Fibroblast of skin of left quadriceps (primary cell): ENCODE data around the gene MTOR.
"Not testable (repeated sequence)": the region's sequence is repeated elsewhere in the genome, so short reads cannot be mapped to it uniquely, and the experiment has no call there.

Source experiments
- DNase-seq, 2 experiments: peaks; one replicate each; pipeline ENCODE4 v3.0.0-alpha.2; 2013; ENCODE audit warnings: low read depth in 2 of 2

The MTOR gene

DNA sequence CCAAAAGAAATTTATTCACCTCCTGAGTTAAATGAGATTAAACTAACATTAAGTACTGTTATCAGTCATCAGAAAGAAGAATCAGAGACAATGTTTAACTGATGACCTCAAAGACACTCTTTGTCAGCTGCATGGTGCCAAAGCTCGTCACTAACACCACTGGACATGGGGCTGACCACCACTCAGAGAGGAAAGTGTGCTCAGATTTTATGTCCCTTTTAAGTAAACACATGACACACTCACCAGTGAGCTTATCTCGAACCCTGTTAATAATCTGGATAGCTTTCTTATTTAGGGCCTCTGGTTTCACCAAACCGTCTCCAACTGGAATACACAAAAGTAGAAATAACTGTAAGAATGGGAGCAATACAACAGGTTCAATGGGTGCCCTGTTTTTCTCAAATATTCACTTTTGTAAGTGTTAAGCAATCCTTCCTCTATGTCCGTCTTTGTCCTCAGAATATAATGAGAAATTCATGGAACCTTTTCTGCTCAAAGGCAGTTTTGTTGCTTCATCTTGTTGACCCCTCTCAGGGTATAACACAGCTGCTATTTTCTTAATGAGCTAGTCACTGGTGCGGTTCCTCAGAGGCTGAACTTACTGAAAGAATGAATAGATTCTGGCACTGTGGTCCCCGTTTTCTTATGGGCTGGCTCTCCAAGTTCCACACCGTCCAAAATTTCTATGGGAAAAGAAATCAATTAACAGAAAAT is 153.1 kb downstream of the MTOR start:
- DNase-seq: no peak

GRCh38 chr1:11107599-11107998 is 154.8 kb downstream of the MTOR start:
- no peak for DNase-seq

DNA sequence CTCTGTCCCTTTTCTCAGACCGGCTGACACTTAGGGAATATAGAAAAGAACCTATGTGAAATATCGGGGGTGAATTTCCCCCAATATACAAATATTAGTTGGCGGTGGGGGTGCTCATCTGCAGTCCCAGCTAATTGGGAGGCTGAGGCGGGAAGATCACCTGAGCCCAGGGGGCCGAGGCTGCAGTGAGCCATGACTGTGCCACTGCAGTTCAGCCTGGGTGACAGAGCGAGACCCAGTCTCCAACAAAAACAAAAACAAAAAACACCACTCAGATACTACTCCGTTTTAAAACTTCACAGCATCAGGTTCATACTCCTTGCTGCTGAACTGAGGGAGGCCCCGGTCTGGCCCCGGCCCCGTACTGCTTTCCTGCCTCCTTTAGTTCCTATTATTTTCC is 156.8 kb downstream of the MTOR start:
- DNase-seq: no peak

- no peak for DNase-seq
Measured at GRCh38 chr1:11101347-11101746, 161.0 kb downstream of the MTOR start.

- not testable (repeated sequence) for DNase-seq
Measured at GRCh38 chr1:11100806-11101205, 161.5 kb downstream of the MTOR start.

DNA sequence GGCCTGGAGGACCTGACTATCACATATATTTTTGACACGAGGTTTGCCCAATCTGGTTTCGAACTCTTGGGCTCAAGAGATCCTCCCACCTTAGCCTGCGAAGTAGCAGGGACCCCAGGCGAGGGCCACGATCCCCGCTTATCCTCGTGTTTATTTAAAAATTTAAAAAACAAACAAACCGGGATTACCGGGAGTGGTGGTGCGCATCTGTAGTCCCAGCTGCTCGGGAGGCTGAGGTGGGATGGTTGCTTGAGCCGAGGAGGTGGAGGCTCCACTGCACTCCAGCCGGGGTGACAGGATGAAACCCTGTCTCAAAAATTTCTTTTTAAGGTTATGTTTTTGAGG is 162.2 kb downstream of the MTOR start:
- no peak for DNase-seq

GRCh38 chr1:11099310-11100148 is 162.8 kb downstream of the MTOR start, which contains the start of gene EXOSC10:
Gene EXOSC10 (minus strand): TSS chr1:11099869. CDS start chr1:11099831, 38 bp downstream.
- DNase-seq: peak; percentile 74

DNA sequence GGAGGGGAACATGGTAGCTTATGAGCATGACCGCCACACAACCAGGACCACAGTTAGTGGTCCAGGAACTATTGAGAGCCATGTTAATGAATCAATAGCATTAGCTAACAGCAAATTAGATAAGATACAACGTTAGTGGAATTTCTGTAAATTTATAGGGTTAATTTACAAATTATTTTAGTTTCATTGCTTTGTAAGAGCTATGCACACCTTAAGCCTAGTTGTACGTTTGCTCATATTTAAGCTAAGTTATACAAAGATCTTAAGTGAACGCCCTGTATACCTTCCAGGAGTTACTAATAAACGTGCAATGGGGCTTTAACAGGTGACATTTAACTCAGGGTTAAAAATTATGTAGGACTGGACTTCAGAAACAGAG is 163.4 kb downstream of the MTOR start:
- DNase-seq: no peak

- DNase-seq: not testable (repeated sequence)
Measured at GRCh38 chr1:11083784-11084183, 178.6 kb downstream of the MTOR start.

DNA sequence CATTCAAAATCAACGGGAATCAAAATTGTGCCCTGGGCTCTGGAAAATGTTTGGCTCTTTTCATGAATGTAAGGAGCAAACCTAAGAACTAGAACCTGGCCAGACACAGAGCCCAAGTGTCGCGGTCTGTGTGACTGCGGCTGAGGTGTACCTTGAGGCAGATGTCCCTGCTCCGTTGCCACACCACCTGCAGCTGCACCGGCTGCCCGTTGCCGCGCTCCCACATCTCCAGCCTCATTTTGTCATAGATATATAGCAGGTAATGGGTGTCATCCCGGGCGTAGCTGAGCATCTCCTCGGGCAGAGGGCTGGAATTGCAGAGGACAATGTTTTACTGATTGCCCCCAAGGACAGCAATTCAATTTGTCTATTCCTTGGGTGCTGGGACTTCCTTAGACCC is 181.4 kb downstream of the MTOR start:
- no peak for DNase-seq

GRCh38 chr1:11078631-11079030 is 183.7 kb downstream of the MTOR start:
- peak in 1 of 2 experiments; percentile 46 for DNase-seq

DNA sequence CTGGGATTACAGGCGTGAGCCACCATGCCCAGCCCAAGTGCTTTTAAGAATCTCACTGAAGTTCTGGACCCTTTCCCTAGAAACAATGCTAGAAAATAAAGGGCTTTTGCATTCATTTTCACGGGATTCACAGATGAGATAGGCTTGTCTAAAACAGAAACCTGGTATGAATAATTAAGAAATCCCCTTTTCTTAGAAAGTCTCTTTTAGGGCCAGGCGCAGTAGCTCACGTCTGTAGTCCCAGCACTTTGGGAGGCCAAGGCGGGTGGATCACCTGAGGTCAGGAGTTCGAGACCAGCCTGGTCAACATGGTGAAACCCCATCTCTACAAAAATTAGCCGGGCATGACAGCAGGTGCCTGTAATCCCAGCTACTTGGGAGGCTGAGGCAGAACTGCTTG is 189.0 kb downstream of the MTOR start:
- not testable (repeated sequence) for DNase-seq

DNA sequence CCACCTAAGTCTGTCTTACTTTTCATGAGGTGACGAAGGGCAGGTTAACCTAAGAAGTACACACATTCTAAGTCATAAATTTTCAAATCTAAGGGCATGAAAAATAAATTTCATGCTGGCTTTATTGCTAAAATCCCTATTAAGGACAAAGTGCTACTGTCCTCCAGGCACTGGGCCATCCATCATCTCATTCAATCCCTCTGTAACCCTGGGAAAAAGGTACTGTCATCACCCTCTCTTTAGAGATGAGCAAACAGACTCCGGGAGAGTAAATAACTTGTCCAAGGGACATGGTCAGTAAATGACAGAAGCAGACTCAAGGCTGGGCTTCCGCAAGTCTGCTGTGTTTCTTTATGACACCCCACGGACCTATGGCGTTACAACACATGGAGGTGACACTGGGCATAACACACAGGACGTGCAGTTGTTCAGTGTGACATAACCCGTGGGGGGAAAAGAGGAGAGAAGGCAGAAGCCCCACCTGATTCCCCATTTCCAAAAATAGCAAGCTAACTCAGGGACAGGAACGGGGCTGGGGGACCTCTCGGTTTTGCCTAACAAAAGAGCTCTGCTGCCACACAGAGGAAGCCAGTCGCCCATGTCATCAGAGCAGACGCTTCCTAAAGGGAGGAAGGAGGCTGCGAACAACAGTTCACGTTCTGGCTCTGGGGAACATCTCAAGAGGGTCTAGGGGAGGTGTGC is 190.0 kb downstream of the MTOR start:
- DNase-seq: no peak

GRCh38 chr1:11071463-11072215 is 190.7 kb downstream of the MTOR start:
- DNase-seq: no peak

- DNase-seq: no peak
Measured at GRCh38 chr1:11070876-11071275, 191.5 kb downstream of the MTOR start.

DNA sequence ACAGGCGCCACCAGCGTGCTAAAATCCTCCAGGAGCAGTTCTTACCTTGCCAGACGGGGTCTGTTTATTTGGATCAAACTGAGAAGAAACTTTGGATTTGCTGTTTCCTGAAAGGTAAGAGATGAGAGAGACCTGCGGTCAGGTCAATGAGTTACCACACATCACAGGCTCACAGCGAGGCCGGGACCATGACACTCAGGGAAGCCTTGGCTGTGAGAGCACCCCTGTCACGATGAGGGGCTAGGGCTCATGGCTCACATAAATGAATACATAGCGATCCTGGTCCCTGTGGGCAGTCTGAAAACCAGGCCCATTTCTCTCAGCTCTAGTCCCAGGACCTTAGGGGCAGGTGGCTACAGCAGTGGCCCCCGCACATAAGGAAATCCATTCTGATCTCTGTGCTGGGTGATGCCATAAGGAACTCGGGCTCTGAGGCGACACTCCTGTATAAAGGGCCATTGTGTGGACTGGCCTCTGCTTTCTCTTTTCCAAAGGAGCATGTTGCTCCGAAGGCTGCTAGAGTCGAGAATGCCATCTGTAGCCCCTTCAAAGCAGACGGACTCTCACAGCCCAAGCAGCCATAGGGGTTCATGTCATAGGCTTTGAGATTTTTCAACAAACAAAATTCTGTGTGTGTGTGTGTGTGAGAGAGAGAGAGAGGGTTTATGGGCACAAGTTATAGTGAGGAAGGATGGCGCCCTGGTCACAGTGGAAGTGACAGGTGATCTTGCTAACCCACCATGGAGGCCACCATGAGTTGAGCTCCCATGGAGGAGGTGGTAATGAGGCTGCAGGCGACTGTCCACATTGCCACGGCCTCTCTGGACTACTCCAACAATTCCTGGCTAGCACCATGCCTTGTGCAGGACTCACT is 193.5 kb downstream of the MTOR start:
- no peak for DNase-seq

GRCh38 chr1:11067716-11068599 is 194.4 kb downstream of the MTOR start:
- DNase-seq: no peak

DNA sequence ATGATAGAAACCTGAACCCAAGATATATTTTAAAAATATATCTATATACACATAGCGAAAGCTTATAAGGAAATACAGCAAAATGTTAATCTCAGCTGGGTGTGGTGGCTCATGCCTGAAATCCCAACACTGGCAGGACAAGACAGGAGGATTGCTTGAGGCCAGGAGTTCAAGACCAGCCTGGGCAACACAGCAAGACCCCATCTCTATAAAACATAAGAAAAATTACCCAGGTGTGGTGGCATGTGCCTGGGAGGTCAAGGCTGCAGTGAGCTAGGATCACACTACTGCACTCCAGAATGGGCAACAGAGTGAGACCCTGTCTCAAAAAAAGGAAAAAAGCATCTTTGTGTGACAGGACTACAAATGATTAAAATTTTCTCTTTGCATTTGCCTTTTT is 196.6 kb downstream of the MTOR start:
- no peak for DNase-seq

DNA sequence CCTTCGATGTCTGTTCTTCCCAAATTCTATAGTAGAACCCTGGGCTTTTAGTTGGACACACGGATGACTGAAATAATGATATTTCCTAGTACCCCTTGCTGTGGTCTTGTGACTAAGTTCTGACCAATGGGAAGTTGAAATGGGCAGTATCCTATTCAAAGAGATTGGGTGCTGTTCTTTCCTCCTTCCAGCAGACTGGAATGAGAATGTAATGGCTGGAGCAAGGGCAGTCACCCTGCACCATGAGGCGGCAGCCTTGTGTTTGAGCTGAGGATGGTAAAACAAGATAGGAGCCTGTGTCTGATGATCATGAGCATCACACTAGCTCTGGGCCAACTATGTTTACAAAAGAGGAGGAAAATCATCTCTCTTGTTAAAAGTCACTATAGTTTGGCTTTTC is 197.4 kb downstream of the MTOR start:
- DNase-seq: no peak
